Peyer's patch (tissue), 4 donors: ENCODE data around the gene ASB2.

Experiments used
- POLR2A ChIP-seq, 2 donors: fragments of 450-650 bp; IDR thresholded peaks; one replicate each; pipeline ENCODE4 v1.5.1; 2017; ENCODE audit warnings: antibody characterized with exemption in 2 of 2, mild to moderate bottlenecking in 2 of 2, moderate library complexity in 2 of 2
- TF ChIP-seq, protein P1 (sequence below), 6 experiments: fragments of 450-650 bp in 4 of 6; fragments of 200-600 bp in 2 of 6; sonication (generic) in 1 of 6; IDR thresholded peaks; one replicate each; pipeline ENCODE4 v1.5.1; 2017 to 2019; ENCODE audit warnings: antibody characterized with exemption in 6 of 6, mild to moderate bottlenecking in 3 of 6, moderate library complexity in 1 of 6

DNA sequence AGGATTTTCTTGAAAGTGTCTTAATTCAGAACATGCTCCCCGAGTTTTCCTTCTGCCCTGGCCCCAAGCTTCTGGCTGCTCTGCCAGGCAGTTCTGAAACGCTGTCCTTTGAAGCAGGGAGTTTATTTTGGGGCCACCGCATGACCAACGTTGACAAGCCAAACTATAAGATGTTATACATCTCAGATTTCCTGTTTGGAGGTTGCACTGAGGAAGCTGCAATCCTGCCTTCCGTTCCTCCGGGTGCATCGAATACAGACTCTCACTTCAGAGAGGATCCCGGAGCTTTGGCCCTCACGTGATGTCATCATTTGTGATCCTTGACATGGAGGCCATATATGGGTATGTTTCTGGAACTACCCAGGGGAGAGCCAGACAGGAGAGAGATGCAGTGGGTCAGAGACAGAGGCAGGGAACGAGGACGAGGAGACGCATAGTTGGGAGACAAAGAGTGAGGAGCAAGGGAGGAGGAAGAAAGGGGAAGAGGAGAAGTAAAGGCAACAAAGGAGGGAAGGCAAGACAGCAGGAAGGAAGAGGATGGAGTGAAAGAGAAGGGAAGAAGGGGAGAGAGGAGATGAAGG, at the start of gene ASB2:
- TF ChIP-seq POLR2A (IDR thresholded peaks at IDR 0.05), result no peak
- TF ChIP-seq, protein P1, sequence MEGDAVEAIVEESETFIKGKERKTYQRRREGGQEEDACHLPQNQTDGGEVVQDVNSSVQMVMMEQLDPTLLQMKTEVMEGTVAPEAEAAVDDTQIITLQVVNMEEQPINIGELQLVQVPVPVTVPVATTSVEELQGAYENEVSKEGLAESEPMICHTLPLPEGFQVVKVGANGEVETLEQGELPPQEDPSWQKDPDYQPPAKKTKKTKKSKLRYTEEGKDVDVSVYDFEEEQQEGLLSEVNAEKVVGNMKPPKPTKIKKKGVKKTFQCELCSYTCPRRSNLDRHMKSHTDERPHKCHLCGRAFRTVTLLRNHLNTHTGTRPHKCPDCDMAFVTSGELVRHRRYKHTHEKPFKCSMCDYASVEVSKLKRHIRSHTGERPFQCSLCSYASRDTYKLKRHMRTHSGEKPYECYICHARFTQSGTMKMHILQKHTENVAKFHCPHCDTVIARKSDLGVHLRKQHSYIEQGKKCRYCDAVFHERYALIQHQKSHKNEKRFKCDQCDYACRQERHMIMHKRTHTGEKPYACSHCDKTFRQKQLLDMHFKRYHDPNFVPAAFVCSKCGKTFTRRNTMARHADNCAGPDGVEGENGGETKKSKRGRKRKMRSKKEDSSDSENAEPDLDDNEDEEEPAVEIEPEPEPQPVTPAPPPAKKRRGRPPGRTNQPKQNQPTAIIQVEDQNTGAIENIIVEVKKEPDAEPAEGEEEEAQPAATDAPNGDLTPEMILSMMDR (IDR thresholded peaks at IDR 0.05), result no peak
